ENCODE results near the gene CTNNA1. TPM values are rescaled to one million over a fixed set of nuclear protein-coding genes. Genes with fewer than 3 reads are reported as not detected.
A peak's percentile ranks its signal among the peaks of the same experiment; 100 is the strongest.

The CTNNA1 gene
- total and polyA plus RNA-seq, 9 of the 15 experiments (the other 6 are each of a cell fraction or from before 2014, with no cell fraction given) = 29.6 to 117 (median 89.1) TPM

- Histone ChIP-seq H3K27me3 (ENCODE audit: control insufficient read depth in 2 of 2, insufficient read depth in 2 of 2, low read length in 2 of 2) (peaks cover 6 to 10% of the 10 kb centered on the region in 2 experiments; a peak in 1 of 5 replicates), H3K4me3 (no peak overlapping the region), H3K36me3 (ENCODE audit: control insufficient read depth, insufficient read depth, low read length) (no peaks in the 10 kb centered on the region), H3K4me2 (ENCODE audit: insufficient read depth, low read length) (no peak overlapping the region), H3K4me1 (replicated peaks in 1 of 2; ENCODE audit: control insufficient read depth in 2 of 2, insufficient read depth in 2 of 2, low read length in 2 of 2) (no peaks in the 10 kb centered on the region), H3K9me3 (replicated peaks; ENCODE audit: control insufficient read depth, insufficient read depth, low read depth, low read length) (no peaks in the 10 kb centered on the region), H2AFZ (ENCODE audit: low read depth, low read length) (no peak overlapping the region), H3K27ac (ENCODE audit: extremely low read depth, low read depth, low read length) (no peak overlapping the region), H3K9ac (ENCODE audit: insufficient read depth in 1 of 2, low read depth in 2 of 2, low read length in 2 of 2) (no peak overlapping the region), H4K20me1 (replicated peaks; ENCODE audit: control insufficient read depth, insufficient read depth, low read length) (peaks cover 5% of the 10 kb centered on the region; the same call in 1 of the 2 replicates), H3K9me1 (ENCODE audit: control insufficient read depth, insufficient read depth, low read length) (no peaks in the 10 kb centered on the region), H3K79me2 (ENCODE audit: control insufficient read depth, insufficient read depth, low read length) (no peaks in the 10 kb centered on the region)
- TF ChIP-seq ZNF263 (CRISPR knock-in tag; IDR thresholded peaks at IDR 0.05; ENCODE audit: borderline replicate concordance) (peak; percentile 77), CBFA2T3 (IDR thresholded peaks at IDR 0.05) (peak; percentile 25; the same call in 1 of the 2 replicates), HNRNPLL (IDR thresholded peaks at IDR 0.05; ENCODE audit: low read depth, low read length, poor library complexity, severe bottlenecking) (no peak)
- ATAC-seq = no peak
- DNase-seq (ENCODE audit: extremely low read depth in 1 of 4, low spot score in 3 of 4) = no peak
- no TSS peak for BruUV-seq (replicated peaks)
- ChIA-PET CTCF (ENCODE audit: low intra/inter-chr PET ratio) (no interaction called here), POLR2A (interaction anchor here (1.3 kb wide), 1 partner anchor 57 kb away, joined by 4 read pairs; no protein-coding TSS in a partner anchor)
- in situ Hi-C loops (cut with MboI) (no loop called here), intact Hi-C loops (cut with micrococcal nuclease) (no loop called here)
- 3% methylated on average over 2 of the region's 2 CpGs for WGBS (ENCODE audit: insufficient coverage, low coverage, missing lambda C conversion rate)
- FAIRE-seq = peak; percentile 46
These were observed 20.8 kb upstream of the CTNNA1 start for GRCh38 chr5:138732466-138732865.

GRCh38 chr5:138732933-138733332 lies 20.3 kb upstream of the CTNNA1 start:
- ChIA-PET CTCF (ENCODE audit: low intra/inter-chr PET ratio) (no interaction called here), POLR2A (interaction anchor here (0.7 kb wide), 1 partner anchor 11 kb away, joined by 3 read pairs; no protein-coding TSS in a partner anchor)
- Histone ChIP-seq H3K27me3 (ENCODE audit: control insufficient read depth in 2 of 2, insufficient read depth in 2 of 2, low read length in 2 of 2) (0 out of 5 replicates have a peak, but pooled peaks cover 6 to 10% of the 10 kb centered on the region in 2 experiments), H2AFZ (ENCODE audit: low read depth, low read length) (no peak overlapping the region), H3K4me3 (no peak overlapping the region), H3K9me1 (ENCODE audit: control insufficient read depth, insufficient read depth, low read length) (no peaks in the 10 kb centered on the region), H3K4me1 (replicated peaks in 1 of 2; ENCODE audit: control insufficient read depth in 2 of 2, insufficient read depth in 2 of 2, low read length in 2 of 2) (no peaks in the 10 kb centered on the region), H3K9me3 (replicated peaks; ENCODE audit: control insufficient read depth, insufficient read depth, low read depth, low read length) (no peaks in the 10 kb centered on the region), H3K79me2 (ENCODE audit: control insufficient read depth, insufficient read depth, low read length) (no peaks in the 10 kb centered on the region), H3K27ac (ENCODE audit: extremely low read depth, low read depth, low read length) (no peak overlapping the region), H3K9ac (ENCODE audit: insufficient read depth in 1 of 2, low read depth in 2 of 2, low read length in 2 of 2) (no peak overlapping the region), H4K20me1 (replicated peaks; ENCODE audit: control insufficient read depth, insufficient read depth, low read length) (peaks cover 5% of the 10 kb centered on the region; the same call in 1 of the 2 replicates), H3K4me2 (ENCODE audit: insufficient read depth, low read length) (no peak overlapping the region), H3K36me3 (ENCODE audit: control insufficient read depth, insufficient read depth, low read length) (no peaks in the 10 kb centered on the region)
- DNase-seq (ENCODE audit: extremely low read depth in 1 of 4, low spot score in 3 of 4) (no peak), FAIRE-seq (no peak), ATAC-seq (no peak)
- in situ Hi-C loops (cut with MboI) = no loop called here
- BruUV-seq (replicated peaks) = no TSS peak
- intact Hi-C loops (cut with micrococcal nuclease) = no loop called here
- 7% methylated on average over 4 of the region's 4 CpGs for WGBS (ENCODE audit: insufficient coverage, low coverage, missing lambda C conversion rate)
- TF ChIP-seq CBX2 (IDR thresholded peaks at IDR 0.05; ENCODE audit: insufficient read depth, low read length, poor library complexity, severe bottlenecking) (no peak), STAT5B (CRISPR knock-in tag; IDR thresholded peaks at IDR 0.05) (no peak), PHTF2 (CRISPR knock-in tag; IDR thresholded peaks at IDR 0.05) (no peak), IFI16 (CRISPR knock-in tag; IDR thresholded peaks at IDR 0.05) (no peak), CREB1 (IDR thresholded peaks at IDR 0.05) (no peak), CREB1 (CRISPR knock-in tag; IDR thresholded peaks at IDR 0.05) (no peak), SAFB2 (IDR thresholded peaks at IDR 0.05; ENCODE audit: borderline replicate concordance, low read depth, low read length, severe bottlenecking) (no peak)

Data from K562 (cell line).